PC-3 (cell line): ENCODE results near the gene TMEM18. TPM values are rescaled to one million over a fixed set of nuclear protein-coding genes. Genes with fewer than 3 reads are reported as not detected.

Experiments
- ATAC-seq: fragments of 200-7000 bp; cut with Tn5 transposase; 2 replicates; pipeline ENCODE4 v1.9.1; 2020; ENCODE audit warnings: mild to moderate bottlenecking, moderate library complexity
- BruUV-seq: library from RNA; stranded (reverse); fragments of 400-500 nt; replicated peaks from 2 replicates; lab custom pipeline; 2021; lab: Mats Ljungman, UMichigan
- CTCF ChIA-PET: fragments of 300-600 bp; sonication (Branson Sonifier 250); formaldehyde crosslinking; loops from one replicate; lab custom pipeline; 2022; ENCODE audit warnings: antibody characterized with exemption; lab: Charles Lee
- POLR2A ChIA-PET: fragments of 300-600 bp; sonication (Branson Sonifier 250); formaldehyde crosslinking; loops from one replicate; lab custom pipeline; 2022; ENCODE audit warnings: antibody characterized with exemption; ENCODE audit not compliant: unreplicated experiment; lab: Charles Lee
- DNase-seq: peaks from one replicate; pipeline ENCODE4 v3.0.0-alpha.2; 2015
- H2AFZ ChIP-seq: fragments of 300-600 bp; sonication (generic); 2 replicates; pipeline ENCODE4 v1.6.0; 2016; ENCODE audit warnings: antibody characterized with exemption, low read length
- H3F3A ChIP-seq: fragments of 300-600 bp; sonication (generic); one replicate; pipeline ENCODE4 v1.6.0; 2017; ENCODE audit warnings: antibody characterized with exemption, low read length, control low read depth, mild to moderate bottlenecking; ENCODE audit not compliant: unreplicated experiment
- H3K27ac ChIP-seq: fragments of 300-600 bp; sonication (generic); 2 replicates; pipeline ENCODE4 v1.5.1; 2016; ENCODE audit warnings: mild to moderate bottlenecking, low read length
- H3K27me3 ChIP-seq: fragments of 300-600 bp; sonication (generic); 2 replicates; pipeline ENCODE4 v1.6.1; 2016; ENCODE audit warnings: low read length, mixed read lengths
- H3K36me3 ChIP-seq: fragments of 300-600 bp; sonication (generic); 2 replicates; pipeline ENCODE4 v1.6.1; 2016; ENCODE audit warnings: low read depth, mixed run types, low read length, mixed read lengths
- H3K4me1 ChIP-seq: fragments of 300-600 bp; sonication (generic); 2 replicates; pipeline ENCODE4 v1.5.1; 2016; ENCODE audit warnings: low read length; ENCODE audit not compliant: insufficient read depth
- H3K4me2 ChIP-seq: fragments of 300-600 bp; sonication (generic); 2 replicates; pipeline ENCODE4 v1.6.0; 2016; ENCODE audit warnings: low read length
- H3K4me3 ChIP-seq: fragments of 300-600 bp; sonication (generic); 2 replicates; pipeline ENCODE4 v1.5.1; 2016; ENCODE audit warnings: mild to moderate bottlenecking, low read length, mixed read lengths
- H3K79me2 ChIP-seq: fragments of 300-600 bp; sonication (generic); 2 replicates; pipeline ENCODE4 v1.6.1; 2017; ENCODE audit warnings: low read length, mixed read lengths
- H3K9ac ChIP-seq: fragments of 300-600 bp; sonication (generic); 2 replicates; pipeline ENCODE4 v1.6.0; 2016; ENCODE audit warnings: mild to moderate bottlenecking, low read length
- H3K9me2 ChIP-seq: fragments of 300-600 bp; sonication (generic); replicated peaks from 2 replicates; pipeline ENCODE4 v1.6.1; 2016; ENCODE audit warnings: mixed run types, low read length, mixed read lengths
- H3K9me3 ChIP-seq: fragments of 300-600 bp; sonication (generic); 2 replicates; pipeline ENCODE4 v1.6.1; 2016; ENCODE audit warnings: low read length, mixed read lengths
- H4K20me1 ChIP-seq: fragments of 300-600 bp; sonication (generic); 2 replicates; pipeline ENCODE4 v1.6.1; 2016; ENCODE audit warnings: low read length, mixed read lengths
- CTCF ChIP-seq: fragments of 300-600 bp; sonication (generic); conservative IDR thresholded peaks from 2 replicates; pipeline ENCODE4 v1.5.1; 2017; ENCODE audit warnings: antibody characterized with exemption, low read depth, mild to moderate bottlenecking, low read length
- EZH2 ChIP-seq: fragments of 300-600 bp; sonication (generic); IDR thresholded peaks from one replicate; pipeline ENCODE4 v1.6.1; 2017; ENCODE audit warnings: antibody characterized with exemption, mild to moderate bottlenecking, low read length; ENCODE audit not compliant: unreplicated experiment
- EZH2phosphoT487 ChIP-seq: fragments of 300-600 bp; sonication (generic); IDR thresholded peaks from 2 replicates; pipeline ENCODE4 v1.6.1; 2018; ENCODE audit warnings: mild to moderate bottlenecking, antibody characterized with exemption, low read length, borderline replicate concordance
- intact Hi-C: fragments of 100-400 bp; cut with micrococcal nuclease; formaldehyde crosslinking; loops from 2 replicates; pipeline ENCODE4 v1.9.0; 2023
- total RNA-seq: library from RNA; depleted of rRNA; stranded (reverse); fragments of >200 nt; gene quantifications from 2 replicates; pipeline ENCODE4 v1.2.3, GENCODE V29; 2014

Gene TMEM18
- total RNA-seq, 1 experiment from 2014 or later, result 25.5 TPM

GRCh38 chr2:653645-654425, 23.4 kb downstream of the TMEM18 start:
- Histone ChIP-seq H3K27me3 (peaks cover 5% of the 10 kb centered on the region; the same call in 1 of the 2 replicates), H3K9me3 (no peaks in the 10 kb centered on the region), H3K27ac (no peak overlapping the region), H2AFZ (no peak overlapping the region), H3K4me3 (no peak overlapping the region), H3K4me1 (no peaks in the 10 kb centered on the region), H3K9me2 (no peaks in the 10 kb centered on the region), H3K36me3 (no peaks in the 10 kb centered on the region), H3K4me2 (no peak overlapping the region), H3F3A (no peaks in the 10 kb centered on the region), H3K79me2 (no peaks in the 10 kb centered on the region), H3K9ac (no peak overlapping the region), H4K20me1 (no peaks in the 10 kb centered on the region)
- DNase-seq, result no peak
- no peak for TF ChIP-seq EZH2
- TF ChIP-seq EZH2phosphoT487, result no peak
- no peak for TF ChIP-seq CTCF
- intact Hi-C loops, result no loop called here
- no peak for ATAC-seq
- BruUV-seq, result no TSS peak
- ChIA-PET CTCF (interaction anchor here (1.1 kb wide), 1 partner anchor 13 kb away, joined by 3 read pairs; no protein-coding TSS in a partner anchor), POLR2A (no interaction called here)

- Histone ChIP-seq H3K4me3 (no peak overlapping the region), H3K79me2 (no peaks in the 10 kb centered on the region), H3K27ac (no peak overlapping the region), H3K4me1 (no peaks in the 10 kb centered on the region), H3K9me2 (no peaks in the 10 kb centered on the region), H3K27me3 (peaks cover 5% of the 10 kb centered on the region; the same call in 1 of the 2 replicates), H3K9ac (no peak overlapping the region), H3K36me3 (no peaks in the 10 kb centered on the region), H4K20me1 (no peaks in the 10 kb centered on the region), H2AFZ (no peak overlapping the region), H3F3A (no peaks in the 10 kb centered on the region), H3K9me3 (no peaks in the 10 kb centered on the region), H3K4me2 (no peak overlapping the region)
- no peak for DNase-seq
- no peak for ATAC-seq
- ChIA-PET POLR2A (no interaction called here), CTCF (interaction anchor here (1.1 kb wide), 1 partner anchor 14 kb away, joined by 3 read pairs; no protein-coding TSS in a partner anchor)
- BruUV-seq, result no TSS peak
- intact Hi-C loops, result no loop called here
- TF ChIP-seq CTCF (no peak), EZH2 (no peak), EZH2phosphoT487 (no peak)
Observed at GRCh38 chr2:652881-653480, 24.2 kb downstream of the TMEM18 start.
